Glutamatergic neuron (in vitro differentiated cells): ENCODE measurements around the gene WDFY4. TPM values are rescaled to one million over a fixed set of nuclear protein-coding genes. Genes with fewer than 3 reads are reported as not detected.

Experiments
- DNase-seq: peaks from one replicate; pipeline ENCODE4 v3.0.0; 2022
- H3K27ac Mint-ChIP-seq: one replicate; pipeline ENCODE4 v1.8.0; 2020; ENCODE audit warnings: mild to moderate bottlenecking, mixed read lengths, inconsistent platforms; ENCODE audit not compliant: unreplicated experiment
- H3K27me3 Mint-ChIP-seq: one replicate; pipeline ENCODE4 v1.8.0; 2020; ENCODE audit warnings: mild to moderate bottlenecking, moderate library complexity, mixed read lengths, inconsistent platforms; ENCODE audit not compliant: unreplicated experiment
- H3K36me3 Mint-ChIP-seq: one replicate; pipeline ENCODE4 v1.8.0; 2020; ENCODE audit warnings: mild to moderate bottlenecking, mixed read lengths, inconsistent platforms; ENCODE audit not compliant: unreplicated experiment
- H3K4me1 Mint-ChIP-seq: one replicate; pipeline ENCODE4 v1.8.0; 2020; ENCODE audit warnings: mild to moderate bottlenecking, low read depth, mixed read lengths, inconsistent platforms; ENCODE audit not compliant: unreplicated experiment
- H3K4me3 Mint-ChIP-seq: one replicate; pipeline ENCODE4 v1.8.0; 2020; ENCODE audit warnings: mild to moderate bottlenecking, mixed read lengths, inconsistent platforms; ENCODE audit not compliant: unreplicated experiment
- H3K9me3 Mint-ChIP-seq: one replicate; pipeline ENCODE4 v1.8.0; 2020; ENCODE audit warnings: mild to moderate bottlenecking, moderate library complexity, mixed read lengths, inconsistent platforms; ENCODE audit not compliant: unreplicated experiment
- total RNA-seq: library from RNA; stranded (reverse); fragmentation: NEBNext Ultra II Directional; extraction: Animal tissue kit (Norgen Biotek cat#: 25700); gene quantifications from one replicate; pipeline ENCODE4 v1.2.1, GENCODE V29; 2021; ENCODE audit not compliant: unreplicated experiment
- TF ChIP-seq, protein P1 (sequence below): fragments of 200-600 bp; sonication (generic); IDR thresholded peaks from one replicate; pipeline ENCODE4 v1.5.0; 2021; ENCODE audit not compliant: partially characterized antibody, unreplicated experiment

The WDFY4 gene
- total RNA-seq, 1 donor from 2014 or later: not detected

DNA sequence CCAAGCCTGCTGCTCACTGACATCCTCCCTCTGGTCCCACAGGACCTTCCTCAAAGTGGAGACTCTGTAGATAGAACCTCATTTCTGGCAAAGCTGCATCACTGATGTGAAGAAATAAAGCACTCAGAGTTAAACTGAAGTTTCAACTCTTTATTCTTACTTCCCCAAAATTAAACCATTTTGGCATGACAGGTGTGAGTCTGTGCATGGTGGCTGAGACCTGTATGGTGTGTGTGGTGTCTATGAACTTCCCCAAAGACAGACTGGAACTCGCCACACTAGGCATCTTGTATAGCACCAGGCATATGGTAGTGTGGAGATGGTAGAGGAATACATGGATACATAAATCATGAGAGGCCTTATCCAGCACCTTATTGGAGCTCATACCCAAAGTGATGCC lies 6.6 kb upstream of the WDFY4 start:
- DNase-seq: no peak
- TF ChIP-seq, protein P1, sequence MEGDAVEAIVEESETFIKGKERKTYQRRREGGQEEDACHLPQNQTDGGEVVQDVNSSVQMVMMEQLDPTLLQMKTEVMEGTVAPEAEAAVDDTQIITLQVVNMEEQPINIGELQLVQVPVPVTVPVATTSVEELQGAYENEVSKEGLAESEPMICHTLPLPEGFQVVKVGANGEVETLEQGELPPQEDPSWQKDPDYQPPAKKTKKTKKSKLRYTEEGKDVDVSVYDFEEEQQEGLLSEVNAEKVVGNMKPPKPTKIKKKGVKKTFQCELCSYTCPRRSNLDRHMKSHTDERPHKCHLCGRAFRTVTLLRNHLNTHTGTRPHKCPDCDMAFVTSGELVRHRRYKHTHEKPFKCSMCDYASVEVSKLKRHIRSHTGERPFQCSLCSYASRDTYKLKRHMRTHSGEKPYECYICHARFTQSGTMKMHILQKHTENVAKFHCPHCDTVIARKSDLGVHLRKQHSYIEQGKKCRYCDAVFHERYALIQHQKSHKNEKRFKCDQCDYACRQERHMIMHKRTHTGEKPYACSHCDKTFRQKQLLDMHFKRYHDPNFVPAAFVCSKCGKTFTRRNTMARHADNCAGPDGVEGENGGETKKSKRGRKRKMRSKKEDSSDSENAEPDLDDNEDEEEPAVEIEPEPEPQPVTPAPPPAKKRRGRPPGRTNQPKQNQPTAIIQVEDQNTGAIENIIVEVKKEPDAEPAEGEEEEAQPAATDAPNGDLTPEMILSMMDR: no peak
- Mint-ChIP-seq H3K4me1 (peaks cover 4% of the 10 kb centered on the region), H3K9me3 (peaks cover 3% of the 10 kb centered on the region), H3K4me3 (no peak overlapping the region), H3K36me3 (peaks cover 5% of the 10 kb centered on the region), H3K27me3 (no peaks in the 10 kb centered on the region), H3K27ac (no peak overlapping the region)

DNA sequence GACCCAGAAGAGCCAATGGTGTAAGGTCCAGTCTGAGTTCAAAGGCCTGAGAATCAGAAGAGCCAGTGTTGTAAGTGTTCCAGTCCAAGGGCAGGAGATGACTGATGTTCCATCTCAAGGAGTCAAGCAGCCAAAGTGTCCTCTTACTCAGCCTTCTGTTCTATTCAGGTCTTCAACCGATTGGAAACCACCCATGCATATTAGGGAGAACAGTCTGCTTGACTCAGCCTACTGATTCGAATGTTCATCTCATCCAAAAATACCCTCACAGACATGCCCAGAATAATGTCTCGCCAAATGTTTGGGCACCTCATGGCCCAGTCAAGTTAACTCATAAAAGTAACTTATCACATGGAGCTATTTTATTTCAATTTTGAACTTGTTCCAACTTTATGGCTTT lies 2.9 kb upstream of the WDFY4 start:
- no peak overlapping the region for H3K27ac Mint-ChIP-seq
- TF ChIP-seq, protein P1: no peak

DNA sequence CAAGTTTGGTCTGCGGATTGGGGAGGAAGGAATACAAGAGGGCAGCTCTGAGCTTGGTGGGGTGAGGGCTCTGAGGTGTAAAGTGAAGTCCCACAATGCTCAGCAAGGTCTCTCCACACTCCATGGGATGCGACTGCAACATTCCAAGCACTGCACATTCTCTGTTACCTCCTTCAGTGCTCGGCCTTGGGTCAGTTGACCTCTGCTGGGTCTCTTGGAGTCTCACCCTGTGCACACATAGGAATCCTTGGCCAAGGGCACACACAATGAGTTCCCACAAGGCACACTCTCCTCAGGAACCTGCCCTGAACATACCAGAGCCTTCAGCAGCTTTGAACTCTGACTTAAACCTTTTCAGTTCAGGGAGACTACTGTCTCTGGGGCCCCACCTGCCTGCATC lies 2.4 kb upstream of the WDFY4 start:
- Mint-ChIP-seq H3K4me1 (peaks cover 4% of the 10 kb centered on the region), H3K27ac (no peak overlapping the region), H3K4me3 (no peak overlapping the region), H3K9me3 (peaks cover 8% of the 10 kb centered on the region), H3K27me3 (no peaks in the 10 kb centered on the region), H3K36me3 (peaks cover 9% of the 10 kb centered on the region)
- DNase-seq: no peak
- TF ChIP-seq, protein P1: no peak

More for the DNA sequence above, 2.9 kb upstream of the WDFY4 start:
- DNase-seq: no peak
- Mint-ChIP-seq H3K4me1 (peaks cover 4% of the 10 kb centered on the region), H3K27me3 (no peaks in the 10 kb centered on the region), H3K36me3 (peaks cover 9% of the 10 kb centered on the region), H3K9me3 (peaks cover 8% of the 10 kb centered on the region), H3K4me3 (no peak overlapping the region)

DNA sequence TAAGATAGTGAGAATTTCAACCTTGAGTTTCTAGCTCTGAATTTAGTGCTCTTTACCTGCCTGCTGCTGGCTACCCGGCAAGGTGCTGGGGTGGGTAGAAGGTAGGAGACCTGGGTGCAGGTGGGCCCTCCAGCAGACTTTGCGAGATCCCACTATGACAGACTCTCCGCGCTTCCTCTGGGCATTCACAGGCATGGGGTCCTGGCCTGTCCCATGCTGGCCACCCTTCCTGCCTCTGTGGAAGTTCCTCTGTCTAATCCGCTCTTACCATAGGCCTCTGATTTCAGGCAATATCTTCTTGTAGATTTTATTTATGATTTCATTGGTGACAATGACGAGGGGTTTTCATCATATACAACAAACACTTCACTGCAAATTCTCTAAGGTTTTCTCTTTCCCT lies 1.2 kb upstream of the WDFY4 start:
- DNase-seq: no peak
- H3K4me1 Mint-ChIP-seq: peaks cover 4% of the 10 kb centered on the region
- peaks cover 5% of the 10 kb centered on the region for H3K36me3 Mint-ChIP-seq
- H3K27ac Mint-ChIP-seq: no peak overlapping the region
- TF ChIP-seq, protein P1: no peak
- no peaks in the 10 kb centered on the region for H3K27me3 Mint-ChIP-seq
- H3K4me3 Mint-ChIP-seq: no peak overlapping the region
- H3K9me3 Mint-ChIP-seq: peaks cover 7% of the 10 kb centered on the region

DNA sequence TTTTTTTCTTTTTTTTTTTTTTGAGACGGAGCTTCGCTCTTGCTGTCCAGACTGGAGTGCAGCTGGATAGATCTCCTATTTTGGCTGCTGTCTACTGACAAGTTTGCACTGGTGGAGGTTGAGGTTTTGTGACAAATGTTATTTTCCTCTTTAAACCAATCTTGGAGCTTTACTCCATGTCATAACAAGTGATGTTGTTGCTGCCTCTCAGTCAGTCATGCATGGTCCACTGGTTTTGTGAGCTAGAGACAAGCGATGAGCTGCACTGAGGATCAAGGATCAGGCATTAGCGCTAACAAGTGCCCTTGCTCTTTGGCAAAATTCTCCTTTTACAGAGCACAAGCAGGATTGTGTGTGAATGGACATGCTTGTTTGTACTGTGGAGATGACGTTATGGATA lies 805 bp upstream of the WDFY4 start:
- no peak for DNase-seq
- TF ChIP-seq, protein P1: no peak

More for the DNA sequence above, 805 bp upstream of the WDFY4 start:
- no peak overlapping the region for H3K4me3 Mint-ChIP-seq
- H3K36me3 Mint-ChIP-seq: peaks cover 5% of the 10 kb centered on the region
- no peak overlapping the region for H3K27ac Mint-ChIP-seq
- H3K27me3 Mint-ChIP-seq: no peaks in the 10 kb centered on the region
- peaks cover 6% of the 10 kb centered on the region for H3K9me3 Mint-ChIP-seq
- H3K4me1 Mint-ChIP-seq: peaks cover under 1% of the 10 kb centered on the region
